Measurements from ENCODE around the gene PSMG1. TPM values are rescaled to one million over a fixed set of nuclear protein-coding genes. Genes with fewer than 3 reads are reported as not detected.
"Not testable (repeated sequence)": the region's sequence is repeated elsewhere in the genome, so short reads cannot be mapped to it uniquely, and the experiment has no call there.

The PSMG1 gene
- 66.9 TPM for polyA plus RNA-seq (2013, experiment 1 of 2; ENCODE audit: insufficient read length)
- 64.0 TPM for polyA plus RNA-seq (2013, experiment 2 of 2; ENCODE audit: insufficient read length)

GRCh38 chr21:39183272-39184049 is at the start of gene PSMG1:
TSS of gene PSMG1 (minus strand) at chr21:39183451. CDS start at chr21:39183385, 66 bp downstream.
- peak; percentile 94 for DNase-seq

- peak; percentile 17 for DNase-seq
These were observed 49.6 kb upstream of the PSMG1 start for GRCh38 chr21:39232861-39233291.

GRCh38 chr21:39224930-39225329 is 41.7 kb upstream of the PSMG1 start:
- DNase-seq, result no peak

GRCh38 chr21:39221997-39222486 is 38.8 kb upstream of the PSMG1 start:
- DNase-seq, result no peak

GRCh38 chr21:39221282-39221996 is 38.2 kb upstream of the PSMG1 start:
- DNase-seq, result no peak

- DNase-seq, result not testable (repeated sequence)
These were observed 37.6 kb upstream of the PSMG1 start for GRCh38 chr21:39220875-39221274.

- no peak for DNase-seq
These were observed 36.9 kb upstream of the PSMG1 start for GRCh38 chr21:39220150-39220549.

GRCh38 chr21:39218082-39218409 is 34.8 kb upstream of the PSMG1 start:
- no peak for DNase-seq

- DNase-seq, result no peak
These were observed 34.3 kb upstream of the PSMG1 start for GRCh38 chr21:39217356-39218081.

- no peak for DNase-seq
These were observed 33.0 kb upstream of the PSMG1 start for GRCh38 chr21:39216290-39216689.

GRCh38 chr21:39215078-39215477 is 31.8 kb upstream of the PSMG1 start:
- no peak for DNase-seq

- DNase-seq, result no peak
These were observed 26.1 kb upstream of the PSMG1 start for GRCh38 chr21:39209334-39209688.

- DNase-seq, result no peak
These were observed 25.5 kb upstream of the PSMG1 start for GRCh38 chr21:39208624-39209333.

GRCh38 chr21:39204134-39204533 is 20.9 kb upstream of the PSMG1 start:
- no peak for DNase-seq

- no peak for DNase-seq
These were observed 15.5 kb upstream of the PSMG1 start for GRCh38 chr21:39198800-39199199.

- DNase-seq, result no peak
These were observed 14.4 kb upstream of the PSMG1 start for GRCh38 chr21:39197448-39198233.

GRCh38 chr21:39196838-39197237 is 13.6 kb upstream of the PSMG1 start:
- DNase-seq, result no peak

- DNase-seq, result no peak
These were observed 13.1 kb upstream of the PSMG1 start for GRCh38 chr21:39196310-39196709.

GRCh38 chr21:39193380-39193779 is 10.1 kb upstream of the PSMG1 start:
- no peak for DNase-seq

GRCh38 chr21:39189857-39190604 is 6.8 kb upstream of the PSMG1 start:
- peak; percentile 52 for DNase-seq
